Sigmoid colon (tissue), 7 donors: ENCODE data around the gene RFX3. TPM values are rescaled to one million over a fixed set of nuclear protein-coding genes. Genes with fewer than 3 reads are reported as not detected.

Experiments used
- DNase-seq: peaks from one replicate; pipeline ENCODE4 v3.0.0-alpha.2; 2019
- H3K27ac ChIP-seq, 4 donors: fragments of 200-600 bp; sonication (generic); one replicate each; pipeline ENCODE4 v1.5.1; 2016 to 2019; ENCODE audit warnings: mild to moderate bottlenecking in 1 of 4
- H3K27me3 ChIP-seq, 3 donors: fragments of 200-600 bp; sonication (generic); one replicate each; pipeline ENCODE4 v1.5.1; 2019; ENCODE audit warnings: mild to moderate bottlenecking in 1 of 3
- H3K36me3 ChIP-seq, 4 donors: fragments of 200-600 bp; sonication (generic); one replicate each; pipeline ENCODE4 v1.5.1; 2016 to 2019
- H3K4me1 ChIP-seq, 4 donors: fragments of 200-600 bp; sonication (generic); one replicate each; pipeline ENCODE4 v1.5.1; 2017 to 2019
- H3K4me3 ChIP-seq, 4 donors: fragments of 200-600 bp; sonication (generic); one replicate each; pipeline ENCODE4 v1.5.1; 2017 to 2019; ENCODE audit warnings: mild to moderate bottlenecking in 2 of 4, moderate library complexity in 1 of 4
- H3K9me3 ChIP-seq, 4 donors: fragments of 200-600 bp in 3 of 4; sonication (generic) in 3 of 4; one replicate each; pipeline versions ENCODE4 v1.5.1 to v1.6.1; 2013 to 2019
- EP300 ChIP-seq, 4 donors: sonication (generic); formaldehyde crosslinking; IDR thresholded peaks; one replicate each; pipeline ENCODE4 v1.6.1; 2017; ENCODE audit warnings: antibody characterized with exemption in 4 of 4
- POLR2A ChIP-seq, 2 donors: fragments of 450-650 bp; IDR thresholded peaks; one replicate each; pipeline ENCODE4 v1.6.1; 2016; ENCODE audit warnings: antibody characterized with exemption in 2 of 2, mild to moderate bottlenecking in 2 of 2, moderate library complexity in 2 of 2
- POLR2AphosphoS5 ChIP-seq, 4 donors: sonication (generic); formaldehyde crosslinking; IDR thresholded peaks; one replicate each; pipeline ENCODE4 v1.6.1; 2017; ENCODE audit warnings: antibody characterized with exemption in 4 of 4
- WGBS, 2 donors: extraction: QIAGEN DNeasy Blood & Tissue Kit; methylation state at CpG; one replicate each; pipeline ENCODE4 v1.1.7; 2013; 5-methylcytosine and 5-hydroxymethylcytosine counted together
- intact Hi-C: fragments of 100-400 bp; cut with DNase I; formaldehyde crosslinking; loops from one replicate; pipeline ENCODE4 v1.15.1; 2023
- polyA plus RNA-seq, 3 donors: library from polyadenylated mRNA; stranded (reverse); fragments of 200-250 nt; gene quantifications; one replicate each; pipeline ENCODE4 v1.2.3, GENCODE V29; 2013
- total RNA-seq, 4 donors: library from RNA; depleted of rRNA; stranded (reverse); fragments of >200 nt; gene quantifications; one replicate each; pipeline ENCODE4 v1.1.0, GENCODE V29; 2016
- TF ChIP-seq, protein P1 (sequence below), 4 experiments: fragments of 450-650 bp in 3 of 4; fragments of 200-600 bp in 1 of 4; IDR thresholded peaks; one replicate each; pipeline ENCODE4 v1.5.1; 2016 to 2019; ENCODE audit warnings: antibody characterized with exemption in 4 of 4, mild to moderate bottlenecking in 3 of 4, moderate library complexity in 2 of 4
- donor health status: healthy with polysubstance abuse.
- donor health status: Bipolar disorder and iron deficiency.
- donor health status: healthy.

RFX3 gene
- total and polyA plus RNA-seq, 7 donors = 0.69 to 15.0 (median 6.4) TPM

DNA sequence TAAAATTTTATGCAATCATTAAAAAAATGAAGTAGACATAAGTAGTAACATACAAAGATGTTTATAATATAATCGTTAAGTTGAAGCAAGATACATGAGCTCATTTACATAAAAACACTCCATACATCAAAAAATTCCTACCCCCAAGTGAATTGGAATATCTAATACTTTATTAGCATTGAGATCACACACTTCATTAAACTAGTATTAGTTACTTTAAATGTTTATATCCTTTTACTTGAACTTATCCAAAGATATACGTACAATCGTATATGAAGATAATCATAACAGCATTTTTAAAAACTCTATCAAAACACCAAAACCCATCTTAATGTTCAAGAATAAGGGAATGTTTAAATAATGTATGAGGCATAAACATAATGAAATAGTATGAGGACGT, 275.1 kb downstream of the RFX3 start:
- Histone ChIP-seq H3K4me3 (no peak overlapping the region), H3K9me3 (no peaks in the 10 kb centered on the region), H3K4me1 (no peaks in the 10 kb centered on the region), H3K27me3 (no peaks in the 10 kb centered on the region), H3K36me3 (peaks cover 0 to 46% (median 0%) of the 10 kb centered on the region in 4 donors), H3K27ac (no peak overlapping the region)
- TF ChIP-seq POLR2AphosphoS5 (IDR thresholded peaks at IDR 0.05) (no peak), EP300 (IDR thresholded peaks at IDR 0.05) (no peak), POLR2A (IDR thresholded peaks at IDR 0.05) (no peak)
- TF ChIP-seq, protein P1, sequence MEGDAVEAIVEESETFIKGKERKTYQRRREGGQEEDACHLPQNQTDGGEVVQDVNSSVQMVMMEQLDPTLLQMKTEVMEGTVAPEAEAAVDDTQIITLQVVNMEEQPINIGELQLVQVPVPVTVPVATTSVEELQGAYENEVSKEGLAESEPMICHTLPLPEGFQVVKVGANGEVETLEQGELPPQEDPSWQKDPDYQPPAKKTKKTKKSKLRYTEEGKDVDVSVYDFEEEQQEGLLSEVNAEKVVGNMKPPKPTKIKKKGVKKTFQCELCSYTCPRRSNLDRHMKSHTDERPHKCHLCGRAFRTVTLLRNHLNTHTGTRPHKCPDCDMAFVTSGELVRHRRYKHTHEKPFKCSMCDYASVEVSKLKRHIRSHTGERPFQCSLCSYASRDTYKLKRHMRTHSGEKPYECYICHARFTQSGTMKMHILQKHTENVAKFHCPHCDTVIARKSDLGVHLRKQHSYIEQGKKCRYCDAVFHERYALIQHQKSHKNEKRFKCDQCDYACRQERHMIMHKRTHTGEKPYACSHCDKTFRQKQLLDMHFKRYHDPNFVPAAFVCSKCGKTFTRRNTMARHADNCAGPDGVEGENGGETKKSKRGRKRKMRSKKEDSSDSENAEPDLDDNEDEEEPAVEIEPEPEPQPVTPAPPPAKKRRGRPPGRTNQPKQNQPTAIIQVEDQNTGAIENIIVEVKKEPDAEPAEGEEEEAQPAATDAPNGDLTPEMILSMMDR (IDR thresholded peaks at IDR 0.05) = no peak
- DNase-seq = no peak
- 88 to 90% methylated on average over 4 of the region's 4 CpGs for WGBS, 2 donors
- intact Hi-C loops = no loop called here

DNA sequence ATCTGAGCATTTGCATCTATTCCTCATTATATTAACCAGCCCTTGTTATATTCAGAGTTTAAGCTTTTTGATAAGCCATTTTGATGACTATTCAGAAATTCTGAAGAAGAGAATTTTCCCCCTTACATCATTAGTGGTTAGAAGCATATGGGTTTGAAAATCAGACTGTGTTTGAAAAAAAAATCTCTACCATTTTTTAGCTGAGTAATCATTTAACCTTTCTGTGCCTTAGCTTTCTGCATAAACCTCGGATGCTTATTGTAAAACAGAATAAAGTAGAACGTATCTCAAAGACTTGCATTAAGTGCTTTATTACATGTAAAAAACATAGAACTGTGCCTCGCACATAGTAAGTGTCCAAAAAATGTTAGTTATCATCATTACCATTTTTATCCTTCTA, 278.6 kb downstream of the RFX3 start:
- WGBS, 2 donors = 93 to 94% methylated on average over 3 of the region's 3 CpGs

DNA sequence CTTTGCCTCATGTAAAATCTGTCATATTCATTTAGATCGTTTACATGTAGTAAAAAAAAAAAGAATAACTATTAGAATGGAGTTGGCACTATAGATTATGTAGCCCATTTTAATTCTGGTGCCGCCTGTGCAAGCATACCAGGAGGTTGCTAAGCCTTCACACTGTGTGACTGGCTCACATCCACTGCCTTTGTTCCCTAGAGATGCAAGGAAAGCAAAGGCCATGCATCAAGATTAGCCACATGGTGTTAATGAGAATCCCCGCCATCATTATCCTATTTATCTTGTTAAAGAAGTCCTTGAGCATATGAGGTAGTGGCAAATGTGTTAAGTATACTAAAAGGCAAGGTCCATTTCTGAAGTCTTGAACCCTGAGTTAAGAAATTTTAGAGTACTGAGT, 279.6 kb downstream of the RFX3 start:
- peaks cover 0 to 11% (median 0%) of the 10 kb centered on the region in 4 donors for H3K36me3 ChIP-seq
- H3K27me3 ChIP-seq = no peaks in the 10 kb centered on the region
- no peaks in the 10 kb centered on the region for H3K9me3 ChIP-seq
- no peak overlapping the region for H3K4me3 ChIP-seq
- 92 to 93% methylated on average over 3 of the region's 3 CpGs for WGBS, 2 donors
- H3K4me1 ChIP-seq = no peaks in the 10 kb centered on the region
- no peak overlapping the region for H3K27ac ChIP-seq
- intact Hi-C loops = no loop called here
- no peak for DNase-seq
- TF ChIP-seq EP300 (IDR thresholded peaks at IDR 0.05) = no peak
- no peak for TF ChIP-seq POLR2A (IDR thresholded peaks at IDR 0.05)
- TF ChIP-seq, protein P1 (IDR thresholded peaks at IDR 0.05) = no peak
- no peak for TF ChIP-seq POLR2AphosphoS5 (IDR thresholded peaks at IDR 0.05)

More for the DNA sequence above, 278.6 kb downstream of the RFX3 start:
- Histone ChIP-seq H3K36me3 (peaks cover 0 to 17% (median 0%) of the 10 kb centered on the region in 4 donors), H3K27ac (no peak overlapping the region), H3K27me3 (no peaks in the 10 kb centered on the region), H3K4me3 (no peak overlapping the region), H3K4me1 (no peaks in the 10 kb centered on the region), H3K9me3 (no peaks in the 10 kb centered on the region)
- intact Hi-C loops = no loop called here
- no peak for DNase-seq
- TF ChIP-seq, protein P1 (IDR thresholded peaks at IDR 0.05) = no peak
- TF ChIP-seq EP300 (IDR thresholded peaks at IDR 0.05) (no peak), POLR2AphosphoS5 (IDR thresholded peaks at IDR 0.05) (no peak), POLR2A (IDR thresholded peaks at IDR 0.05) (no peak)

DNA sequence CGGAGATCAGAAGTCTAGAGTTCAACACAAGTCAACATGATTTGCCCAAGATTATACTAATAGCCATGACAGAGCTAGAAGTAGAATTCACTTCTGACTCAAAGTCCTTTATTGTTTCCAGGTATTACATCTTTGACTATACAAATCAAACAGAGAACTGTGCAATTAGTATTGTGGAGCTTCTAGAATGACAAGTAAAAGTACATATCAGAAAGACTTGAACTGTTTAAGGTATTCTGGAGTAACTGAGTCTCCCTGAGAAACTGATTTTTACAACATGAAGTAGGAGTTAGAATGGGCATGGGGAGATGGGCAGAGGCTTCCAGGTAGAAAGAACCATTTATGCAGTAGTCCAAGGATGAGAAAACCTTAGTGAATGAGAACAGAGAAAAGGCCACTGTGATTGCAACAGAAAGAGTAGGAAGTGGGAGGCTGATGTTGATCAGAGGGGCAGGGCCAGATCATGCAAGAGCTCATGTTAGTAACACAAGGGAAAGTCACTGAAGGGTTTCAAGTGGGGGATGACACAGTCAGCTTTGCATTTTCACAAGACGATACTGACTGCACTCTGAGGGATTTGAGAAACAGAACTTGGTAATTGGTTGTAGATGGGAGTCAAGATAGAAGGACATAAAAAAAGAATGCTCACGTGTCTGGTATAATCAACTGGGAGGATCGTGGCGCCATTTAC, 280.7 kb downstream of the RFX3 start:
- H3K9me3 ChIP-seq = no peaks in the 10 kb centered on the region
- no peaks in the 10 kb centered on the region for H3K4me1 ChIP-seq
- intact Hi-C loops = no loop called here
- H3K4me3 ChIP-seq = no peak overlapping the region
- no peaks in the 10 kb centered on the region for H3K27me3 ChIP-seq
- 90 to 92% methylated on average over 5 of the region's 5 CpGs for WGBS, 2 donors
- H3K36me3 ChIP-seq = peaks cover 0 to 11% (median 0%) of the 10 kb centered on the region in 4 donors
- TF ChIP-seq POLR2AphosphoS5 (IDR thresholded peaks at IDR 0.05) = no peak
- no peak for TF ChIP-seq EP300 (IDR thresholded peaks at IDR 0.05)
- TF ChIP-seq POLR2A (IDR thresholded peaks at IDR 0.05) = no peak
- TF ChIP-seq, protein P1 (IDR thresholded peaks at IDR 0.05) = no peak
- no peak overlapping the region for H3K27ac ChIP-seq
- DNase-seq = no peak
